ENCODE measurements around the gene BAIAP2L2.

The BAIAP2L2 gene

DNA sequence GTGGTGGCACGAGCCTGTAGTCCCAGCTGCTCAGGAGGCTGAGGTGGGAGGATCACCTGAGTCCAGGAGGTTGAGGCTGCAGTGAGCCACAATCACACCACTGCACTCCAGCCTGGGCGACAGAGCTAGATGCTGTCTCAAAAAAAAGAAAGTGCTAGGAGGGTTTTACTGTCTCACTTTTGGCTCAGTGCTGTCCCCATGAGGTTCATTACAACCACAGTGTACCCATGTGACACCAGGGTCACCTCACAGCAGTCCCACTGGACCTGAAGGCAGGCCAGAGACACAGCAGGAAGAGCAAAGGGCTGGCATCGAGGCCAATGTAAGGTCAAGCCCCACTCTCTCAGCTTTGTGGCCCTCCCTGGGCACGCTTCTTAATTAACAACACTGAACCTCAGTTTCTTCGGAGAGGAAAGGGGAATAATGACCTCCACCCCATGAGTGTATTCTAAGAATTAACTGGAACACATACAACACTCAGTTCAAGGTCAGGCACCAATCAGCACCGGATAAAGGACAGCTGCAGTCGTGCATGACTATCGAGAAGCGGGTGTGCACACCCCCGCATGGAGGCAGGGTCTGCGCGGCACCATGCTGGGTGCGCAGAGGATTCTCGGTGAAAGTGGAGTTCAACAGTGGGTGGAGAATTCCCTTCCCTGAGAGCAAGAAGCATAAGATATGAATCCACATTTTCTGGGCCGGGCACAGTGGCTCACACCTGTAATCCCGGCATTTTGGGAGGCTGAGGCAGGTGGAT lies 30.9 kb upstream of the BAIAP2L2 start:
- TF ChIP-seq, protein P1, sequence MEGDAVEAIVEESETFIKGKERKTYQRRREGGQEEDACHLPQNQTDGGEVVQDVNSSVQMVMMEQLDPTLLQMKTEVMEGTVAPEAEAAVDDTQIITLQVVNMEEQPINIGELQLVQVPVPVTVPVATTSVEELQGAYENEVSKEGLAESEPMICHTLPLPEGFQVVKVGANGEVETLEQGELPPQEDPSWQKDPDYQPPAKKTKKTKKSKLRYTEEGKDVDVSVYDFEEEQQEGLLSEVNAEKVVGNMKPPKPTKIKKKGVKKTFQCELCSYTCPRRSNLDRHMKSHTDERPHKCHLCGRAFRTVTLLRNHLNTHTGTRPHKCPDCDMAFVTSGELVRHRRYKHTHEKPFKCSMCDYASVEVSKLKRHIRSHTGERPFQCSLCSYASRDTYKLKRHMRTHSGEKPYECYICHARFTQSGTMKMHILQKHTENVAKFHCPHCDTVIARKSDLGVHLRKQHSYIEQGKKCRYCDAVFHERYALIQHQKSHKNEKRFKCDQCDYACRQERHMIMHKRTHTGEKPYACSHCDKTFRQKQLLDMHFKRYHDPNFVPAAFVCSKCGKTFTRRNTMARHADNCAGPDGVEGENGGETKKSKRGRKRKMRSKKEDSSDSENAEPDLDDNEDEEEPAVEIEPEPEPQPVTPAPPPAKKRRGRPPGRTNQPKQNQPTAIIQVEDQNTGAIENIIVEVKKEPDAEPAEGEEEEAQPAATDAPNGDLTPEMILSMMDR (IDR thresholded peaks at IDR 0.05) = no peak

DNA sequence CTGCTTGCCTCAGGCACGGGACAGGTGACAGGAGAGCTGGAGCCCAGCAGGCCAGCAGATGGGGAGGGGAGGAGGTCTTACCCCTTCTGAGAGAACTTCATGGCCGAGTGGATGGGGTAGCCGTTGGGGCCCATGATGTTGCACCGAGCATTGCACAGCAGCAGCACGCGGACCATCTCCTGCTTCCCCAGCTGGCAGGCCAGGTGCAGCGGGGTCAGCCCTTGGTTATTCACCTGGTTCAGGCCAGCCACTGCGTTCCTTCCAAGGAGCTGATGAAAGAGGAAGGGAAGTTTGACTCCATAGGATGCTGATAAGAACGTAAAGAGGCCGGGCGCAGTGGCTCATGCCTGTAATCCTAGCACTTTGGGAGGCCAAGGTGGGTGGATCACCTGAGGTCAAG lies 29.4 kb upstream of the BAIAP2L2 start:
- TF ChIP-seq, protein P1 (IDR thresholded peaks at IDR 0.05) = no peak

DNA sequence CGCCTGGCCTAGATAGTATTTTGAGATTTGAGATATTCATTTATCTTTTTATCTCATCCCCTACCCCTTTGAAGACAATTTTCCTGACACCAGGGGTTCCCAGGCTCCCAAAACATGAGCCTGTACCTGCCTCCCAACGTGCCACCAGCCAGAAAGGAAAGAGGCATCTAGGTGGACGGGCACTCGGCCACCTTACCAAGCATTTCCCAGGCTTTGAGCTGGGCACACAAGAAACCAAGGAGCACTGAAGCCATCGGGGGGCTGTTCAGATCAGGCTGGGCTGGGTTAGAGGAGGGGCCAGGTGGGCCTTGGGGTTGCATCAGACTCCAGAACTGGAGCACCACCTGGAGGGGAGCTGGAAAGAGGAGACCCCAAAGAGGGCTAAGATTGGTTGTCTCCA lies 28.5 kb upstream of the BAIAP2L2 start:
- TF ChIP-seq, protein P1 (IDR thresholded peaks at IDR 0.05) = no peak

DNA sequence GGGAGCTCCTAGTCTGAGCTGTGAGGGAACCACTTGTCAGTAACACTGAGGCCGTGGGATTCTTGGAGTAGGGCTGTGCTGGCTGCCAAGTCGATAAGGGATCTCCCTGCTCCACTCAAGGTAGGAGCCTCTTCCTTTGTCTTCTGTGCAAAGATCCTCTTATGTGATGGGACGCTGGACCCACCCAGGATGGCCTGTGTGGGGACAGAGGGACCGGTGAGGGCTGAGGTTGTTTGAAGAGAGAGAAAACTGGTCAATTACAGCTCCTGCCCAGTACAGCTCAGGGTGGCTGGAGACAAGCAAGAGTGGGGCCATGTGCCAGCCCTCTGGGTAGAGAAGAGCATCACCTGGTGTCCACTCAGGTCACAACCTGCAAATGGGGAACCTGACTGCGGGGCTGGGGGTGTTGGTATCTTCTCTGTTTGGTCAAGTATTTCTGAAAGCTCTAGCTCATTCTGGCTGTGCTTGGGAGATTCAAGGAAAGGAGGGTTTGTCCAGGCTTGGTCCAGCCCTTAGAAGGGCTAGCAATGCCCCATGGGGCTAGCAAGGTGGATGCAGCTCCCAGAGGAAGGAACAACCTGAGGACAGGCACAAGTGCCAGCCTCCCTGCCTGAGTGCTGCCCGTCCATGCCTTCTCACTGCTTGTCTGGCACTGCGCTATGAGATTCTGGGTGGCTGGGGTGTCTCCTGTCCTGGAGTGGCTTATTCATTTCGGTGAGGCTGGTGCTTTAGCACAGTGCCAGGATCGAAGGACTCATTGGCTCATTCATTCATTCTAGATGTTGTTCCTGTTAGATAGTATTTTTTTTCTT lies 27.6 kb upstream of the BAIAP2L2 start:
- TF ChIP-seq, protein P1 (IDR thresholded peaks at IDR 0.05) = no peak

DNA sequence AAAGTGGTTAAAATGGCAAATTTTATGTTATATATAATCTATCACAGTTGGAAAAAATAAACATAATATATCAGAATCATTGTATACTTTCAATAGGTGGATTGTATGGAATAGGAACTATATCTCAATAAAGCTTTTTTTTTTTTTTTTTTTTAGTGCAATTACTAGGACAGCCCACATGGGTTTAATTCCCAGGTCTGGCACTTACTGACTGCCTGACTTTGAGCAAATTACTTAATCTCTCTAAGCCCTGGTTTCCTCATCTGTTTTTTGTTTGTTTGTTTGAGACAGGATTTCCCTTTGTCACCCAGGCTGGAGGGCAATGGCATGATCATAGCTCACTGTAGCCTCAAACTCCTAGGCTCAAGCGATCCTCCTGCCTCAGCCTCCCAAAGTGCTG lies 26.1 kb upstream of the BAIAP2L2 start:
- TF ChIP-seq, protein P1 (IDR thresholded peaks at IDR 0.05) = no peak

DNA sequence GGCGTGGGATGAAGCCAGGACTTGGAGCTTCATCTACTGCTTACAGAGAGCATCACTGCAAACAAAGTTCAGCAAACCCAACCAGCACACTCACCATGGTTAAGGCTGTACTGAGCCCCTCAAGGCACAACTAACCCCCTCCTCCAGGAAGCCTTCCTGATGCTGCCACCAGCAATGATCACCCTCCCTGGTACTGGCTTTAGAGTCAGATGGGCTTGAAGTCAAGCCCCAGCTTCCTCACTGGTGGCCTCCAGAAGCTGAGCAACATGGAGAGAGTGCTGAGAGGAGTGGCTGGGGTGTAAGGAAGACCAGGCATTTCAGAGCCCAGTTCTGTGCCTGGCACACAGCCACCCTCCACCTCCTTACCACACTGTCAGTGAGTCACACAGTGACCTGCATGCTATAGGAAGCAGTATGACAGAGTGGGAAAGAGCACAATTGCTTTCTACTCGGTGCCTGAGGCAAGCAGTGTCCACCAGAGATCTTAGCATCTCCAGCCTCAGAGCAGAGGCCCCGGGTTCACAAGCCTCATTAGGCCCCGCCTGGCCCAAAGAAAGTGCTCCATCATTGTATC lies 24.7 kb upstream of the BAIAP2L2 start:
- TF ChIP-seq, protein P1 (IDR thresholded peaks at IDR 0.05) = no peak

DNA sequence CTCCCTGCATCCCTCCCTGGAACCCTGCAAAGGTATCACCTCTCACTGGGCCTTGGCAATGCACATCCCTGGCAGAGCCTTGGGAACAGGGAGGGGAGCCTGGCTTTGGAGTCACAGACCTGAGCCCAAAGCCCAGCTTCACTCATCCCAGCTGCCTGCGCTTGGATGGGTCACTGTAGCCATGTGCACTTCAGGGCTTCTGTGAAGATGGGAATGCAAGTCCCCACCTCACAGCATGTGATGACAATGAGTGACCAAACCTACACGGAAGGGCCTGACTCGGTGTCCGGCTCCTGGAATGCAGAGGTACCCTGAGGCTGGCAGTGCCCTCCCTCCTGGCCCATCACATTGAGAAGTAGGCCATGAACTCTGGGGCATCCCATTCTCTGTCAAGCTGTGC lies 22.8 kb upstream of the BAIAP2L2 start:
- TF ChIP-seq, protein P1 (IDR thresholded peaks at IDR 0.05) = no peak

Measured in LNCAP (cell line).